Subcutaneous adipose tissue (tissue), 4 donors: ENCODE data around the gene IQSEC1. TPM values are rescaled to one million over a fixed set of nuclear protein-coding genes. Genes with fewer than 3 reads are reported as not detected.

Source experiments
- total RNA-seq, 4 donors: library from RNA; depleted of rRNA; stranded (reverse); fragments of >200 nt; gene quantifications; one replicate each; pipeline ENCODE4 v1.1.0, GENCODE V29; 2016
- TF ChIP-seq, protein P1 (sequence below): fragments of 450-650 bp; IDR thresholded peaks from one replicate; pipeline ENCODE4 v1.5.1; 2016; ENCODE audit warnings: low read depth, mild to moderate bottlenecking, control low read depth, antibody characterized with exemption, moderate library complexity

Gene IQSEC1
- total RNA-seq, 4 donors from 2014 or later: 44.3 to 99.1 (median 51.8) TPM

GRCh38 chr3:12895391-12896062 is 177.7 kb downstream of the IQSEC1 start:
- TF ChIP-seq, protein P1, sequence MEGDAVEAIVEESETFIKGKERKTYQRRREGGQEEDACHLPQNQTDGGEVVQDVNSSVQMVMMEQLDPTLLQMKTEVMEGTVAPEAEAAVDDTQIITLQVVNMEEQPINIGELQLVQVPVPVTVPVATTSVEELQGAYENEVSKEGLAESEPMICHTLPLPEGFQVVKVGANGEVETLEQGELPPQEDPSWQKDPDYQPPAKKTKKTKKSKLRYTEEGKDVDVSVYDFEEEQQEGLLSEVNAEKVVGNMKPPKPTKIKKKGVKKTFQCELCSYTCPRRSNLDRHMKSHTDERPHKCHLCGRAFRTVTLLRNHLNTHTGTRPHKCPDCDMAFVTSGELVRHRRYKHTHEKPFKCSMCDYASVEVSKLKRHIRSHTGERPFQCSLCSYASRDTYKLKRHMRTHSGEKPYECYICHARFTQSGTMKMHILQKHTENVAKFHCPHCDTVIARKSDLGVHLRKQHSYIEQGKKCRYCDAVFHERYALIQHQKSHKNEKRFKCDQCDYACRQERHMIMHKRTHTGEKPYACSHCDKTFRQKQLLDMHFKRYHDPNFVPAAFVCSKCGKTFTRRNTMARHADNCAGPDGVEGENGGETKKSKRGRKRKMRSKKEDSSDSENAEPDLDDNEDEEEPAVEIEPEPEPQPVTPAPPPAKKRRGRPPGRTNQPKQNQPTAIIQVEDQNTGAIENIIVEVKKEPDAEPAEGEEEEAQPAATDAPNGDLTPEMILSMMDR: no peak

GRCh38 chr3:12894629-12895028 is 178.6 kb downstream of the IQSEC1 start:
- TF ChIP-seq, protein P1: no peak

DNA sequence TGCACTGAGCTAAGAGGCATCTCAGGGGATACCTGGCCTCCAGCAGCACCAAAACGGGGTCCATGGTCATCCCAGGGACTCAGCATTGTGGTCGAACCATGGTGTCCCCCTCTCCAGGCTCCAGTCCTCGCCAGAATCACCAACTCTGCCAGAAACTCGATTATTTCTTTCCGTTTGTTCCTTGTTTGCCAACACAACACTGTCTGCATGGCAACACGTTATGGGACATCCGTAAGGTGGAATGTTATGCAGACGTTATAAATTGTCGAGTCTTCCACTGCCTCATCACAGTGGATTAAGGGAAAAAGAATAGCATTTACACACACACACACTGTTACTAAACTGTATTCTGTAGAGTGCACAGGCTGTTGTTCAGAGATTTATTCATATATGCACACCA is 179.4 kb downstream of the IQSEC1 start:
- TF ChIP-seq, protein P1: no peak

- TF ChIP-seq, protein P1: no peak
These were observed 180.0 kb downstream of the IQSEC1 start for GRCh38 chr3:12893247-12893646.

- TF ChIP-seq, protein P1: no peak
These were observed 180.4 kb downstream of the IQSEC1 start for GRCh38 chr3:12892840-12893189.

DNA sequence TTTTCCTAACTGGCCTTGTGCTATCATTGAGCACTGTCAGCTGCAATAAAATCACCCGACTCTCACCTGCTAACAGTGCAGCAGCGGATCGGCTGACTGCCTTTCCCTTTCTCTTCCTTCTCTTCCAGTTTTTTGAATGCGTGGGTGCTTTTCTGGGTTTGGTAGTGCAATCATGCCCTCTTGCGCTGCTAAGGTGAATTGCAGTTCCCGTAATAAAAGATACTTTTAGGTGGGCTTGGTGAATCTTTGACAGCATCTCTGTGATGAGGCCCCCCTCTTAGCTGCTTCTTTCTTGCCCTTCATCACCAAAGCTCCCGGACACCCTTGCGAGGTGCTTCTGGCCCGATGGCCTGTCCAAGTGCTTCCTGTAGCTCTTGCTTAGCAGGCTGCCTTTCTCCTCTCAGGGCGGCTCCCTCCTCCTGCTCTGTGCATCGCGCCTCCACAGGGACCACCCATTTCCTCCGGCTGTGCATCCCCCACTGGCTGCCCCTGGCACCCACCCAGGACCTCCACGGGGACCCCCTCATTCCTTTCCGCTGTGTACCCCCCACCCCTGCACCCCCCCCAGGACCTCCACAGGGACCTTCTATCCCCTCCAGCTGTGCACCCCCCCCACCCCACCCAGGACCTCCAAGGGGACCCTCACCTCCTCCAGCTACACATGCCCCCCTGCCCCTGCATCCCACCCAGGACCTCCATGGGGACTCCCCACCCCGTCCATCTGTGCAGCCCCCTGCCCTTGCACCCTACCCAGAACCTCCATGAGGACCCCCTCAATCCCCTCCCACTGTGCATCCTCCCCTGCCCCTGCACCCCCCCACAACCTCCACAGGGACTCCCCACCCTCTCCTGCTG is 181.0 kb downstream of the IQSEC1 start:
- TF ChIP-seq, protein P1: no peak

- TF ChIP-seq, protein P1: no peak
These were observed 181.7 kb downstream of the IQSEC1 start for GRCh38 chr3:12891391-12891984.
